ENCODE measurements around the gene RERE.

Gene RERE

DNA sequence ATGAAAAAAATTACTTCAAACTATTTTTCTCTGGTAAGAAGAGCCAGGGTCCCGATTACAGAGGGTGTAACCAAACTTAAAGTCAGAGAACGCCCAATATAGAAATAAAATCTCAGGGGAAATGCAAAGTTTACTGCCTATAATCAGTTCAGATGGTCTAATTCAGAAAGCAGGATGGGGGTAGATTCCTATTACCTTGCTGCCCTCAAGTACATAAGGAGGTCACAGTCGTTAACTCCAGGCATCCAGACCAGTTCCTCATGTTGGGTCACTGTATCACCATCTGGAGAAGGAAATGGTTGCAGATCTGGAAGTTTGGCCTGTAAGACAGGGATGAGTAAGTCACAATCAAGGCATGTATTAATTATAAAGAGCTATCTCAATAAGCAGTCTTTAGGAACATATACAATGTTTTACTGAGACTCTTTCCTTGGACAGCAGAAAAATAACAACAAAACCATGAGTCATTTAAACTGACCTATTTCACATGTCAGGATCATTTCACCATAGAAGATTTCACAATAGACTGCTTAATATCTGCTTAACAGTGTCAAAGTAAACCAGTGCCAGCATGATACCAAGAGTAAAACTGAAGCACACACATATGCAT lies 320.1 kb downstream of the RERE start:
- no peak for DNase-seq

DNA sequence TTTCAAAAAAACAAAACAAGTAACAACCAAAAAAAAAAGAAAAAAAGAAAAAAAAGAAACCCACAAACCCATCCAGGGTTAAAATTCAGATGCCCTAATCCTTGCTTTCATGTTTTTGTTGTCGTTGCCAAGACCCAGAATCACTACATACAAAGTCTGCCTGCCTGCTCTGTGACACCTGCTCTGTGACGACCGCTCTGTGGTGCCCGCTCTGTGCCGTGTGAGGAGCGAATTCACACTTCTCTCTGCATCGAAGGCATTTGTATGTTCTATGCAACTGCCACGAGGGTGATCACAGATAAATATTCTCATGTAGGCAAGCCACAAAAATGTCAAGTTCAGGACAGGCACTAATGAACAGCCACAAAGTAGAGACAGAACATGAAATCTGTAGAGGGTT lies 321.0 kb downstream of the RERE start:
- DNase-seq = no peak

DNA sequence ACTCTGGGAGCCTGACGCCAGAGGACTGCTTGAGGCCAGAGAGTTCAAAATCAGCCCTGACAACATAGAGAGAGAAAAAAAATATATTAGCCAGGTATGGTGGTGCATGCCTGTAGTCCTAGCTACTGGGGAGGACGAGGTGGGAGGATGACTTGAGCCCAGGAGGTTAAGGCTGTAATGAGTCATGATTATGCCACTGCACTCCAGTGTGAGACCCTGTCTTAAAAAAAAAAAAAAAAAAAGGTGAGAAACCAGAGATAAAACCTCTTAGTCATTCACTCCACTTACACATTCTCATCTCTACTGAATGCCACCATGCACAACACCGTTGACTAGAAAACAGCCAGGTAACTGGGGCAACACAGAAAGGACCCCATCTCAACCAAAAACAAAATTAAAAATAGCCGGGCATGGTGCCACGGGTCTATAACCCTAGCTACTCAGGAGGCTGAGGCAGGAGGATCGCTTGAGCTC lies 321.5 kb downstream of the RERE start:
- DNase-seq = no peak

DNA sequence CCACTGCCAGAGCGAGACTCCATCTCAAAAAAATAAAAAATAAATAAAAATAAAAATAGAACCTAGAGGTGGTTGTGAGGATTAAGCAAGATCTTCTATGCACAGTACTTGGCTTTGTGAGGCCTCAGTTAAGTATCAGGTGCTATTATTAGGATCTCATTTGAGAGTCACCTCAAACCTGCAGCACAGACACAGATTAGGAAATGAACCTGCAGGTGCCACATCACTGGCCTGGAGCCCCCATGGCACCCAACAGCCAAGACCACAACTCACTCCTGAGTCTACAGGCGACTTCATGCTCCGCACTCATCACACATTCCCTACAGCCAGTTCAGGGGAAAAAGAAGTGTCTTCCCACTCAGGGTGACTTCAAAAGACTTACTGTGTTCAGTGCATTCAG lies 322.8 kb downstream of the RERE start:
- no peak for DNase-seq

DNA sequence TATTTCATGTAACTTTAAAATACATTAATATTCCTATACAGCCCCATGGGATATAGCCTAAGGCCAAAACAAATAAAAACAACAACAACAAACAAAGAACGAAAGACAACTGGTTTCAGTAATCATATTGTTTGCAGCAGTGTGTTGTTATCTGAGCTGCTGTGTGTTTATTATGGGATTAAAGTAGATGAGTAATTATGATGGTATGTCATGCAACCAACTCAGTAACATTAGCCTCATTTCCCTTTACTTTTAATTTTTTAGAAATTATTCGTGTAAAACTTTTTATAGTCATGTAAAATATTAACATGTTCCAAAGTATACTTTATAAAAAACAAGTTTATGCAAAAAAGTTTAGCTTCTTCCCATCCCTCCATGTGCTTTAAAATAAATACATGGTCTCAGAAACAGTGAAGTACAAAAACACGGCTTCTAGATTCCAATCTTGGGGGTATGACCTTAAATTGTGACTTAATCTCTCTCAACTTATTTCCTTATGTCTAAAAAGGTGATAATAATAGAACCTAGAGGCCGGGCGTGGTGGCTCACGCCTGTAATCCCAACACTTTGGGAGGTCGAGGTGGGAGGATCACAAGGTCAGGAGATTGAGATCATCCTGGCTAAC lies 323.4 kb downstream of the RERE start:
- no peak for DNase-seq

DNA sequence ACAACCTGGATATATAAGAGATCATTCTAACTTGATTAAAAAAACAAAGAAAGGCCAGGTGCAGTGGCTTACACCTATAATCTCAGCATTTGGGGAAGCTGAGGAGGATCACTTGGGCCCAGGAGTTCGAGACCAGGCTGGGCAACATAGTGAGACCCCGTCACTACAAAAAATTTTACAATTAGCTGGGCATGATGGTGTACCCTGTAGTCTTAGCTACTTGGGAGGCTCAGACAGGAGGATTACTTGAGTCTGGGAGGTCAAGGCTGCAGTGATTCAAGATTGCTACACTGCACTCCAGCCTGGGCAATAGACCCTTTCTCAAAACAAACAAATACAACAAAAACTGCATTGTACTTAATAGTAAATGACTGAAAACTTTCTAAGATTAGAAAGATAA lies 330.2 kb downstream of the RERE start:
- DNase-seq = no peak

DNA sequence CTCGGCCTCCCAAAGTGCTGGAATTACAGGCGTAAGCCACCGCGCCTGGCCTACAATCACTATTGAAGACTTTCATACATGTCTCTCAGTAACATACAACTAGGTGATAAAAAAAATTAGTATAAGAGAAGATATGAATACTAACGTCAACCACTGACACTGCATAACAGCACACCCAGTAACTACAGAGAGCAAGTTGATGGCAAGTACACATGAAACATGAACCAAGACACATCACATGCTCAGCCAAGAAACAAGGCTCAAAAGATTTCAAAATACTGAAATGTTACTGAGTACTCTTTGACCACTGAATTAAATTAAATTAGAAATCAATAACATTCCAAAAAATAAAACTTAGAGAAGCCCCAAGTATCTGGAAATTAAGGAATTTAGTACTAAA lies 331.4 kb downstream of the RERE start:
- DNase-seq = no peak

DNA sequence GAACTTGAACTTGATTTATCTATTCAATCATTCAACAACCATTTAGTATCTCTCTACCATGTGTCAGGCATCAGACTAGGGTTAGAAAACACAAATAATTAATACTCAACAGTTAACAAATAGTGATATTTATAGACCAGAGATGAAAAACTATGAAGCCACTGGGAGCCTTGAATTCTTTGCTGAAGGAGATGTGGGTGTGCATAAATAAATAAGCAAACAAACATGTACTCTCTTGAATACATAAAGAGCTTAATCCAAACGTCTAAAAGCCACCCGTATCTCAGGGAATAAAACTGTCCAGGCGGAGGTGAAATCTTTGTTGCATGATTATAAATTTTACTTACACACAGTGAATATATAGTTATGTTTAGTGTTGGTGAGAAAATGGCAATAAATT lies 333.9 kb downstream of the RERE start:
- no peak for DNase-seq

DNA sequence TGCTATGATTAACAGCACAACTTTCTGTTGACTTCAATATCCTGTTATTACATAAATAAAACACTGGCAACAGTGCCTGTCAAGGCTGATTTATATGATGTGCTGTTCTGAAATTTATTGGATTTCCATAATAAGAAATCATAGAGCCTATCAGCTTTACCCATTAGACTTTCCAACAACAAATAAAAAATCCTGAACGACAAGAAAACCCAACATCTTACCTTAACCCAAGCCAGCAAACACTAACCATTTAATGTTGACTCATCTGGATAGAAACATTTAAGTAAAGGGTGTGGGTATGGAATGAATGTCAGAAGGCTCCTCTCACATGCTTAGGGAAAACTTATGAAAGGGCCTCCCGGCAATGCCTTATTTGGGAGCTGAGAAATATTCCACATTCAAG lies 334.5 kb downstream of the RERE start:
- DNase-seq = no peak

DNA sequence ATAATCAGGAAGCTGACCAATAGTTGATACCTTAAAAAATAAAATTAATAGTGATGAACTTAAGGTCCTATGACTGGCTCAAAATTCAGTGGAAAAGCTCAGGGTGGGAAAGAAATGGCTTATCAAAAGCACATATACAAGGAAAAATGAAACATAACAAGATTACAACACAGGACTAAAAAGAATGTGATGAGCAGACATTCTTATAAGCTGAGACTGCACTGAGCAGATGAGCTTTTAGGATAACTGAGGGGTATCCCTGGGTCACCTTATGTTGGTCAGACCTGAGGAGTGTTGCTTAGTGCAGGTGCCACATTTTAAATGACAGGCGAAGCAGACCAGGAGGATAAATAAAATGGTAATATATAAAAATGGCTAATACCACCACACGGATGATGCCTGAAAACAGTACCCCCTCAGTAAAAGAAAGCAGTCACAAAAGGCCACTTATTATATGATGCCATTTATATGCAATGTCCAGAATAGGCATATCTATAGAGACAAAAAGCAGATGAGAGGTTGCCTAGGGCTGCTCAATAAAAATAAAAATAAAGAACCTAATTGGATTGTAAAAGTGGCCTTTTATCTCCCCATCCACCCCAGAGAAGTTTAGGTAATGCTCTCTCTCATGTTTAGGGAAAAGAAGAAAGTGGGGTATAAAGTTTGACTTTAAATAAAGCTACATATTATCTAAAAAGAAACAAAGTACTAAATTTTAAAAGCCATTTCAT lies 335.6 kb downstream of the RERE start:
- no peak for DNase-seq

DNA sequence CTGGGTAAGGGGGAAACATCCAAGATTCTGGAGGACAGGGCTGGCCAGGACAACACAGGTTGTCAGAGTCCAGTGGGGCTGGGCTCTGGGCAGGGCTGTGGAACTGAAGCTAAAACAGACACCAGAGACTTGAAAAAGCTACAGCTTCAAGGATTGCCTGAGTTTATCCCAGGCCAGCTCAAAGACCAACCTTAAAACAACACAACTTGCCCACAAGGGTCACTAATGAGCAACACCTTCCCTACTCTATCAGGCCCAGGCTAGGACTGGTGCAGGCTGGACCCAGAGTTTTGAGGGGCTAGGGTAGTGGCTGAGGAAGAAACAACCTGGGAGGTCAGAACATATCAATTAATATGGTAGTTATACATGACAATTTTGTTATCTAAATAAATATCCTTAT lies 338.9 kb downstream of the RERE start:
- DNase-seq = no peak

DNA sequence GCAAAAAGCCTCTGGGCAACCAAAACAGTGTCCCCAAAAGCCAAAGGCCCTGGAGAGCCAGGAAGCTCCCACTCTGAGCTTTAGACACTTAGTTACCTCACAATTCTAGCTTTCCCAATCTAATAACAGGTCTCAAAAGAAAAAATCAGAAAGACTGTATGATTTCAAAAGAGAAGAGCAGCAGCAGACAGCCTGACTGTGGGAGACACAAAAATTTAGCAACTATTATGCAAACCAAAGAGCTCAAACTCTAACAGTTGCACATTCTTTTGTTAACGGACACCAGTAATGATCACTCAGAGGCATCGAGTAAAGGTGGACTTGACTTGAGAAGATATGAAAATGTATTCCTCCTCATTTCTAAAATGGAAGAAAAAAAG lies 339.5 kb downstream of the RERE start:
- no peak for DNase-seq

DNA sequence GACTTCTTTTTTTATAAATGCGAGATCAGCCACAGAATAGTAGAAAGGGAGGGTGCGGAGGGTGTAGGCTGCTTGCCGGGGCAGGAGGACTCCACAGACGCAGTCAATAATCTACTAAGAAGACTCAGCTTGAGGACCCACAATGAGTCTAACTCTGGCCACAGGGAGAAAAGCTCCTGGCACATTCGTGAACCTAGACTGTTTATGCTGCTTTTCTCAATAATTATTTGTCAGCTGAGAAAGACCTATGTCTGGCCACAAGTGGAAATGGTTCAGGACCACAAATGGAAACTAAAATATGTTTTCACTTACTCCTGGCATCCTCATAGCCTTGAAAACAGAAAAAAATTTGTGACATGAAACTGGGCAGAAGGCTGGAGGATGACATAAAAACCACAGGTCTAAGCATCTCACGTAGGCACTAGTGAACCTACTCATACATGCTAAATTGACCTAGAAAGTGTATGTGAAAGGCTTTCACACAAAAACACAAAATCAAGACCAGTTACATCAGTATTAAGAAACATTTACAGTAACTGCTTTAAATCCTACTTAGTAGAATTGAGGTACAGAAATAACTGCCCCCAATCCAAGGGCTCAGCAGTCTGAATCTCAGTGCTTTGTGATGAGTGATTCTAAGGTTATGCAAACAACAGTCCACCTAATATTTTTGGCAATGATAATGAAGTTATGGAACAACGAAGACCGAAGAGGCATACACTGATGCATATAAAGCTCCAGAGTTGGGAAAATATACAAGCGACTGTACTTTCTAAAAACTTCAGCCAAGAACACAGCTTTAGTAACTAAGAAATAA lies 340.1 kb downstream of the RERE start:
- no peak for DNase-seq

DNA sequence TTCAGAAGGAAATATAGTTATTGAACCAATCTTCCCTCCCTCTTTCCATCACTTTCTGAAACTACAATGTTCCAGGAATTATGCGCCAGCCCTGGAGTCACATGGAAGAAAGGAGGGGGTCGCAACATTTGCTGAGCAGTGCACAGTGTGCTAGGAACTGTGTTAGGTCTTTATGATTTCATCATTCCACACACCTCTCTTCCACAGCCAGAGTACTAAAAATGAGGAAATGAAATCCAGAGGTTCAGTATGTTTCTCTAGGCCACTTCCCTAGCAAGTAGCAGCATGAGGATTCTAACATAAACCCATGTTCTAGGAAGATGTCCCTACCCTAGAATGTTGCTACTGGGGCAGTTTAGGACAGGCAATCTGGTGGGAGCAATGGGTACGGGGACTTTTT lies 341.4 kb downstream of the RERE start:
- no peak for DNase-seq

DNA sequence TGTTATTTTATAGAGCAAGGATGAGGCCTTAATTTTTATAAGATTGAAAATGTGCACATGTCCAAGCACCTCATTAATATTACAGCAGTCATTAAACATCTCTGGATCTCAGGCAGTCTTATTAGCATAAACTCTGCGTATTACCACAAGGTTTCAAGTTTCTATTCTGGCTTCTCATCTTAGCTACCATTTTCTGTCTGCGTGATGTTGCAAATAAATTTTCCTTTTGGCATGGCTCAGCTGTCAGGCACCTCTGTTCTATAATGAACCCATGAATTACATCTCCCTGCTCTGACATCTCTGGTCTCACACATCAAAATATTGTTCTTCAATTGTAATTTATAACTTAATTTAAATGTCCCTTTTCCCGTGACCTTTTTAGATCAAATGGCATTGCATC lies 343.1 kb downstream of the RERE start:
- DNase-seq = no peak

DNA sequence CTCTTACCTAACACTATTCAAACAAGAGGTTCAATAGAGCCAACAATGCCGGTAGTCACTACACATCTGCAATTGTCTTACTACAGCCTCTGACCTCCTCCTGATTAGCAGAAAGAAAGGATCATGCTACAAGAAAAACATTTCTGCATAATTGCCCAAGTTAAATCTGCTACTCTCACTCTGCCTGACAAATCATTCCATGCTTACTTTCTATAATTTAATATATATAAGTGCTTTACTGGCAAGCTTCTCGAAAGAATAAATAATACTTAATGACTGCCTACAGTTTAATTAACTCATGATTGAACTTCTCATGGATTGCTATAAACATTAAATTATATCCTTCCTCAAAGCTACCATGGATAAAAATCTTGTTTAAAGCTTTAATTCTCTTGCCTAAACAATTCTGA lies 343.5 kb downstream of the RERE start:
- DNase-seq = no peak

DNA sequence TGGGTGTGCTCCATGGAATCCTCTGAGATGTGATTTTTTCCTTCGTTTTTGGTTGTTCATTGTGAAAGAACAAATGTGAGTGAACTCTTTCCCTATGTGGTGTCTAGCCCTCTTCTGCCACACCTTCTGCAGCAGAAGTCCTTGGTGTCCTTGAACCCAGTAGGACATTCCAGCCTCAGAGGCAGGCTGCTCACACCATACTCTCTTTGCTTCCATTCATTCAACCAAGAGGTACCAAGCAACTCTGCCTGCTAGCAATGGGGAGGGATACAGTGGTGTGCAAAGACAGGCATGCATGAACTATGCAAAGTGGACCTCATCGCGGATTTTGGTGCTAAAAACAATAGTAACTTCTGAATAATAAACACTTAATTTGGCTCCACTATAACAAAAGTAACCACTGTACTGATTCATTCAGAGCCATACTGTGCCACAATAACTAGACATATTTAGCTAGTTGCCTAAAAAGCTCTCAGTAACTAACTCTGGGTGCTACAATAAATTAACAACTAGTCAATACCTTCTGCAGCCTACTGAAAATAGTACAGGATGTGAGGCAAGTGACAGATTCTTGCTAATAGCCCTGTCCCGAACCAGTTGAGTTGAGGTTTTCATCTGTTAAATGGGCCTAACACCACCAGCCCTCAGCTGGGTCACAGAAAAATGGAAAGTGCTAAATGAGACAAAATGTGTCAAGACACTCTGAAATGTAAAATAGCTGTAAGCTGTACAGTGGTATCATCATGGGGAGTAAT lies 344.1 kb downstream of the RERE start:
- no peak for DNase-seq

DNA sequence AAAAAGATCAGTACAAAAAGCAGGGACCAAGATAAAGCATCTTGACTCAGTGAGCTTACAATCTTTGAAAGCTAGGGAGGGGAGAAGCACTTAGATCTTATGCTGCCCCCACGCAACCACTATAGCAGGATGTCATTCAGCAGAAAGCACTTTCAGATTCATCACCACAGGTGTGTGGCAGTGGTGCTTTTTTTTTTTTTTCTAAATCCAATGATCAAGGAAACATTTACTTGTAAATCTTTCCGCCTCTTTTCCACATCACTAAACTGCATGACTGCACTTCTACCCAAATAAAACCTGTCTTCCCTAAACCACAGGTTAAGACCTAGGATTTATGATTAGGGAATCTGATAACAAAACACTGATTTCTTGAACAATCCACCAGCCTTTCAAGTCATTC lies 344.8 kb downstream of the RERE start:
- no peak for DNase-seq

DNA sequence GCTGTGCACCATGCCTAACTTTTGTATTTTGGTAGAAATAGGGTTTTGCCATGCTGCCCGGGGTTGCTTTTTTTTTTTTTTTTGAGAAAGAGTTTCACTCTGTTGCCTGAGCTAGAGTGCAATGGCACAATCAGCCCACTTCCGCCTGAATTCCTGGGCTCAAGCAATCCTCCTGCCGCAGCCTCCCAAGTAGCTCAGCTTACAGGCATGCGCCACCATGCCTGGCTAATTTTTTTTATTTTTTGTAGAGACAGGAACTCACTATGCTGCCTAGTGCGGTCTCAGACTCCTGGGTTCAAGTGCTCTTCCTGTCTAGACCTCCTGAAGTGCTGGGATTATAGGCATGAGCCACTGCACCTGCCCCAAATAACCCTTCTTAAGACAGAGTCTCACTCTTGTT lies 346.0 kb downstream of the RERE start:
- DNase-seq = no peak

DNA sequence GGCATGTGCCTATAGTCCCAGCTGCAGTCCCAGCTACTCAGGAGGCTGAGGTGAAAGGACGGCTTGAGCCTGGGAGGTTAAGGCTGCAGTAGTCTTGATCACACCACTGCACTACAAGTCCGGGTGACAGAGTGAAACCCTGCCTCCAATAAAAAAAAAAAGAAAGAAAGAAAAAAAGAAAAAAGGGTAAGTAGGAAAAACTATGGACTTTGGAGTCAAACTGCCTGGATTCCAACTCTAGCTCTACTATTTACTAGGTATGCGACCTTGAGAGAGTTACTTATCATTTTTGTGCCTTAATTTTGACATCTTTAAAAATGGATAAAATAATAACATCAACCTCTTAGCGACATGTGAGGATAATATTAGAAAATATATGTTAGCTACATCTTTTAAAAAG lies 348.7 kb downstream of the RERE start:
- no peak for DNase-seq

DNA sequence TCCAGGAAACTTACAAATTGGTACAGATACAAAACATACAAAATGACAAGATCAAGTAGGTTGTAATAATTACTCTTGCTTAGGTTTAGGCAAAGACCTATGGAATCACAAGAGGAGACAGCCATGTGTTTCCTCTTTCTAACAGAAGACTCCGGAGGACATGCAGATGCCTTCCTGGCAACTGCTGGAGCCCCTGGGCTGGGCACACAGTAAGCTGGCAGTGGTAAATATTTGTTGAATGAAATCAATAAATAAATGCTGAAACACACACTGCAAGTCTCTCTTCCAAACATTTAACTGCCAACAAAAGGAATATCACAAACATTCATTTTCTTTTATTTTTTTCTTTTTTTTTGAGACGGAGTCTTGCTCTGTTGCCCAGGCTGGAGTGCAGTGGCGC lies 350.1 kb downstream of the RERE start:
- no peak for DNase-seq

DNA sequence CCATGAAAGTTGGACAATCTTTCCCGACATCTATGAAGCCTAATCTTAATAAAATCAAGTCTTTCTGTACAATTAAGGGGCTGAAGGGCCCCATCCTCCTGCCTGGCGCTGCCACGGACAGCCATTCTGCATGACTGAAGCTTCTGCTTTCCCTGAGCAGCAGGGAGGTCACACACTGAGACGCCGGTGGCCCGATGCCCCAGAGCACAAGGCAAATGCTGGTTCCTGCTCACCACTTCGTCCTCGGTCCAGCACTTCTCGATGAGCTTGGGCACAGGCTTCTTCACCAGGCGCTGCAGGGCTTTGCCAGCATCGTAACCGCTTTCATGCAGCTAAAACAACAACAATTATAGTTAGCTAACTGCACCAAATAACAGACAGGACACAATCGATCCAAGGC lies 351.7 kb downstream of the RERE start:
- DNase-seq = no peak

DNA sequence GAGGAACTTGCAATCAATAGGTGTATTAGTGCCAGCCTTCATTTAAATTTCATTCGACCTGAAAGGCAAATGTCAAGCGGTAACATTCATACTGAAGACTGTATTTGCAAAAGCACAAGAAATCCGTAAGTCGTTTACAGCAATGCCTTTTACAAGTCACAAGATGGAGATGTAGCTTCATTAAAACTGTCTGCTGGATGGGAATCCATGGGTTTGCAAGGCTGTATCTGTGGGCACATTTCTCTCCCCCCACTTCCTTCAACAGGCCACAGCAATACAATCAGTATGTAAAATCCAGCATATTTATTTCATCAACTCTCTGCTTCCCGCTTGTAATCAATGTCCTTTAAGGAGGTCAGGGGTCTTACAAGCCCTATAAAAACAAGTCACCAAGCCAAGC lies 352.4 kb downstream of the RERE start:
- no peak for DNase-seq

All from NCI-H1694 (cell line).